Left renal cortex interstitium (tissue), 4 donors: ENCODE results near the gene CEP85L. TPM values are rescaled to one million over a fixed set of nuclear protein-coding genes. Genes with fewer than 3 reads are reported as not detected.

Experiments used
- DNase-seq, 4 donors: peaks; one replicate each; pipeline ENCODE4 v3.0.0-alpha.2; 2013; ENCODE audit warnings: low read depth in 4 of 4, low spot score in 2 of 4, missing footprints in 1 of 4
- polyA plus RNA-seq, 4 donors: library from polyadenylated mRNA; unstranded; fragments of 120-200 nt; gene quantifications; one replicate each; pipeline ENCODE4 v1.2.1, GENCODE V29; 2013; ENCODE audit not compliant: insufficient read length in 4 of 4

Gene CEP85L
- polyA plus RNA-seq, 4 donors = 6.5 to 8.6 (median 7.7) TPM

- no peak for DNase-seq
Observed at GRCh38 chr6:118630067-118630466, 21.3 kb downstream of the CEP85L start.

- DNase-seq = no peak
Observed at GRCh38 chr6:118627724-118628123, 23.7 kb downstream of the CEP85L start.

DNA sequence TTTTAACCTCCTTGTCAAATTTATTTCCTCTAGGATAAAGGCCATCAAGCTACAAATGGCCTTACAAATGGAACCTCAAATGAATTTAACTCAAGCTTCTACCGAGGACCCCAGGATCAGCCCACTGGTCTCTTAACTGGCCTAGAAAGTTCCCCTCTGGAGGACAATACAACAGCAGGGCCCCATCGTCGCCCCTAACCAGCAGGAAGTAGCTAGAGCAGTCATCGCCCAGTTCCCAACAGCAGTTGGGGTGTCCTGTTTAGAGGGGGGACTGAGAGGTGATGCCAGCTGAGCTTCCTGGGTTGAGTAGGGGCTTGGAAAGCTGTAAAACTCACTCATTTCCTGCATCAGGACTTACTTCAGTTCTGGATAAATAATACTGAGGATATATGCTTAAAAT lies 25.6 kb downstream of the CEP85L start:
- no peak for DNase-seq

DNA sequence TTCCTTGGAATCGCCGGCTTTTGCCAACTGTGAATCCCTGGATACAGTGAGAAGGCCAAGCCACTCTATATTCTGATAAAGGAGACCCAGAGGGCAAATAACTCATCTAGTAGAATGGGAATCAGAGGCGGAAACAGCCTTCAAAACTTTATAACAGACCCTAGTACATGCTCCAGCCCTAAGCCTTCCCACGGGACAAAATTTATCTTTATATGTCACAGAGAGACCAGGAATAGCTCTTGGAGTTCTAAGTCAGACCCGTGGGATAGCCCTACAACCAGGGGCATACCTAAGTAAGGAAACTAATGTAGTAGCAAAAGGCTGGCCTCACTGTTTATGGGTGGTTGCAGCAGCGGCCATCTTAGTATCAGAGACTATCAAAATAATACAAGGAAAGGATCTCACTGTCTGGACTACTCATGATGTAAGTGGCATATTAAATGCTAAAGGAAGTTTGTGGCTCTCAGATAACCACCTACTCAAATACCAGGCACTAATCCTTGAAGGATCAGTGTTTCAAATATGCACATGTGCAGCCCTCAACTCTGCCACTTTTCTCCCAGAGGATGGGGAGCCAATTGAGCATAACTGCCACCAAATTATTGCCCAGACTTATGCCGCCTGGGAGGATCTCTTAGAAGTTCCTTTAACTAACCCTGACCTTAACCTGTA lies 29.5 kb downstream of the CEP85L start:
- DNase-seq = no peak

GRCh38 chr6:118620202-118620601 lies 31.2 kb downstream of the CEP85L start:
- no peak for DNase-seq

DNA sequence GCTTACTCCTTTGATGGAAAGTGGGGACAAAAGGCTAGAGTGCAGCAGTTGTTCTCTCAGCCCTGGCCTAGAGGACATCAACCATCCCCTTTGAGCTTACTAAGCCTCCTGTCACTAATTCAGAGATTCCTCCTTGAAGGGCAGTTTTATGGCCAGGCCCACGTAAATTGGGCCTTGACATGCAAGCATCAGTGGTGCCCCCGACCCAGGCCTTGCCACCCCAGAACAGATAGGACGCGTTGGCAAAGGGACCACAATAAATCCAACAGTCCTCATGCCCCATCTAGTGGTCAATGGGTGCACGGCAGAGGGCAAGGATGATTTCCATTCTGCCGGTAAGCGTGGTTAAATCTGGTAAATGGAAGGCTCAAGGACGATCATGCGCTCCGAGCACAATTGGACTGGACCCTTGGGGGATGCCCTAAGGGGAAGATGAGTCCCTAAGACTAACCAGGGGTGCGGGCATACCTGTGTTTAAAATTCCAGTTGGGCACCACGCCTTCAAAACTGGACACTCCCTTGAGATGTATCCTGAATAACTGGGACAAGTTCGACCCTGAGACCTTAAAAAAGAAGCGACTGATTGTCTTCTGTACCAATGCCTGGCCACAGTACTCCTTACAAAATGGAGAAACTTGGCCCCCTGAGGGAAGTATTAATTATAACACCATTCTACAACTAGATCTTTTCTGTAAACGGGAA lies 32.6 kb downstream of the CEP85L start:
- peak in 1 of 4 donors; percentile 17 for DNase-seq

GRCh38 chr6:118617417-118617816 lies 34.0 kb downstream of the CEP85L start:
- DNase-seq = peak in 3 of 4 donors; percentile 55 to 66 (median 62)

DNA sequence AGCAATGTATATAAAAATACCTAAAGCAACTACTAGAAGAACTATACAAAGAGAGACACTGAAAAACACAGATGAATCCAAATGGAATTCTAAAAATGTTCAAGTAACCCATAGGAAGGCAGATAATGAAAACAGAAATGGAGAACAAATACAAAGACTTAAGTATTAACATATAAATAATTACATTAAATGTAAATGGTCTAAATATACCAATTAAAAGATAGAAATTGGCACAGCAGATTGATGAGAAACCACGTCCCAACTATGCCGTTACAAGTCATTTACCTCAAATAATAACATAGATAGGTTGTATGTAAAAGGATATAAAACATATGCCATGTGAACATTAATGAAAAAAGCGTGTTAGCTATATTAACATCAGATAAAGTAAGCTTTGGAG lies 40.1 kb downstream of the CEP85L start:
- DNase-seq = no peak

GRCh38 chr6:118606858-118607257 lies 44.5 kb downstream of the CEP85L start:
- no peak for DNase-seq

GRCh38 chr6:118606268-118606667 lies 45.1 kb downstream of the CEP85L start:
- no peak for DNase-seq

- no peak for DNase-seq
Observed at GRCh38 chr6:118603372-118603771, 48.0 kb downstream of the CEP85L start.

GRCh38 chr6:118602300-118602699 lies 49.1 kb downstream of the CEP85L start:
- DNase-seq = no peak

DNA sequence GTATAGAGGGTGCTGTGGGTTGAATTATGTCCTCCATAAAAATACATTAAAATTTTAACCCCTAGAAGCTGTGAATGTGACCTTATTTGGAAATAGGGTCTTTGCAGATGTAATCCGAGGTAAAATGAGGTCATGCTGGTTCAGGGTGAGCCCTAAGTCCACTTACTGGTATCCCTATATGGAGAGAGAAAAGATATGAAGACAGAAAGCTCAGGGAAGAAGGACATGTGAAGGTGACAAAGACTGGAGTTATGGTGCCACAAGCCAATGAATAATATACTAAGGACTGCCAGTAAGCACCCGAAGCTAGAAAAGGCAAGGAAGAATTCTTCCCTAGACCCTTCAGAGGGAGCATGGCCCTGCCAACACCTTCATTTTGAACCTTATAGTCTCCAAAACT lies 53.1 kb downstream of the CEP85L start:
- DNase-seq = no peak

- DNase-seq = no peak
Observed at GRCh38 chr6:118597636-118598035, 53.8 kb downstream of the CEP85L start.

DNA sequence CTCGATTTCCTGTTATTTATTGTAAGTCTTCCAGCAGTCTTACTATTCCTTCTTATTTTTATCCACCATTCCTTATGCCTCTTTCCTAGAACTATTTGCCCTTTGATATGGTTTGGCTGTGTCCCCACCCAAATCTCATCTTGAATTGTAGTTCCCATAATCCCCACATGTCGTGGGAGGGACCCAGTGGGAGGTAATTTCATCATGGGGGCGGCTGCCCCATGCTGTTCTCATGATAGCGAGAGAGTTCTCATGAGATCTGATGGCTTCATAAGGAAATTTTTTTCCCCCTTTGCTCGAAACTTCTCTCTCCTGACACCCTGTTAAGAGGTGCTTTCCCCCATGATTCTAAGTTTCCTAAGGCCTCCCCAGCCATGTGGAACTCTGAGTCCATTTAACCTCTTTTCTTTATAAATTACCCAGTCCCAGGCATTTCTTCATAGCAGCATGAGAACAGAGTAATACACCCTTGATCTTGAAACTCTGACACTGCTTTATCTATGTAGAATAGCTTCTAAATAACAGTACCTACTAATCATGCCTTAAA lies 54.5 kb downstream of the CEP85L start:
- DNase-seq = no peak

DNA sequence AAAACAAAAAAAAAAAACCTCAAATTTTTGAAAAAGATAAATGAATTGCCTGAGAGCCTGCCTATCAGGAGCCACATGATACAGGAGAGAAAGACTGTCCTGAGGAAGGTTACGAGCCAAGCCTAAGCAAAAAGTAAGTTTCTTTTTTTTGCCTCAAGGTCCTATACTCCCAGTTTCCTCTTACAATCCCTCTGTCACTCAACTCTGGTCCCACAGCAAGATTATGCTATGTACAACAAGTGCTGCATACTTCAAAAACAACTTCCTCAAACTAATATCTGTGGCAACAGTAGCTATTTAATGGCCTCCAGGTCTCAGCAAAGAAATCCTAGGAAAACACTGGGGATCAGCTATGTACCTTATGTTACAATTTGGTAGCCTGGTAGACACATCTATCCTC lies 56.5 kb downstream of the CEP85L start:
- DNase-seq = no peak

DNA sequence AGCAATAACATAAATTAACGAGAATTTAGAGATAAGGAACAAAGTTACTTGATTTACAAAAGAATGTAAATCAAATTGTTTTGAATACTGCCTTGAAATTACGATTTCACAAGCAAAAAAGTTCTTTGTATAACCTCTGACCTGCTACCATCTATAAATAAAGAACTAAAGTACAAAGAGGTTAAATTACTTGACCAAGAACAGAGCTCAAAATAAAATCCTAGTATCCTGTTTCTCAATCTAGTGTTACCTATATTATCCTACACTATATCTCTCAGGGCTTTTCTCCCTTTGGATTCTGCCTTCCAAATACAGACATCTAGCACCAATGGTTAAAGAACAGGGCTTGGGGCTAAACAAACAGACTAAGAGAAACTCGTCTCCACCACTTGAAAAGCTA lies 59.5 kb downstream of the CEP85L start:
- DNase-seq = no peak

DNA sequence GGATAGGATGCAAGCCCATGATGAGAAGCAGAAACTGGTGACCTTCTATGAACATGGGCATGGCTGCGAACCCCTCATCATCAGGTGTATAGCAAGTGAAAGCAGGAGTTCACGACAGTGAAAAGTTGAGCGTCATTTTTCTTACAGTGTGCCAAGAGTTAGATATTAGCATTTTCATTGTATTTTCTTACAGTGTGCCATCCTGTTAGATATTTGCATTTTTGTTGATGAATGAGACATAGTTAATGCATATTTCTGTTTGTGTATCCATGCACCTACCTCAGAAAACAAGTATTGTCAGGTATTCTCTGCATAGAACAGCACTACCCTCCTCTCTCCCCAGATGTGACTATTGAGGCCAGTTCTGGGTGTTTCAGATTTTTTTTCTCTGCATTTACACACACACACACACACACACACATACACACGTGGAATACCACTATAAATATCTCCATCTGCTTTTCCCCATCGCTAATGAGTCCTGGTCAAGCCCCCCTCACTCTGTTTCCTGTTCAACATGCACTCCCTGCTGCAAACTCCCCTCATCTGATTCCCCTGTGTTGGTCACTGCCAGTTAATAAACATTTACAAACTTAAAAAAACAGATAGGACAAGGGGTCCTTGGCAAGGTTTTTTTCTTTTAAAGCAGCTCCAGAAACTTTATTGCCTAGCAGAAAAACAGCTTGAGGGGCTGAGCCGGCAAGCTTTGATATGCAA lies 61.6 kb downstream of the CEP85L start:
- DNase-seq = no peak

- DNase-seq = no peak
Observed at GRCh38 chr6:118589186-118589585, 62.2 kb downstream of the CEP85L start.

DNA sequence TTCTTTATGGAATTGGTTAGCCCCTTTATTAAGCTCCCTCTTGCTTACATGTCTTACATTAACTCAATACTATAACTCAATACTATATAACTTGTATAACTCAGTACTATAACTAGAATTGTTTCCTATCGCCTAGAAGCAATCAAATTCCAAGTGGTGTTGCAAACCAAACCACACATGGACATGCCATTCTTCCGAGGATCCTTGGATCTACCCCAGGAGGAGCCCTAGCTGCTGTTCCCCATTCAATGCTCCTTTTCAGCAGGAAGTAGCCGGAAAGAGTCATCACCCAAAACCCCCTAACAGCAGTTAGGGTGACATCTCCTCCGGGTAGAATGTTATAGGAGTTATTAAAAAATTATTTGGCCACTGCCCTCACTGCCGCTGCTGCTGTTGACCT lies 62.8 kb downstream of the CEP85L start:
- DNase-seq = no peak

DNA sequence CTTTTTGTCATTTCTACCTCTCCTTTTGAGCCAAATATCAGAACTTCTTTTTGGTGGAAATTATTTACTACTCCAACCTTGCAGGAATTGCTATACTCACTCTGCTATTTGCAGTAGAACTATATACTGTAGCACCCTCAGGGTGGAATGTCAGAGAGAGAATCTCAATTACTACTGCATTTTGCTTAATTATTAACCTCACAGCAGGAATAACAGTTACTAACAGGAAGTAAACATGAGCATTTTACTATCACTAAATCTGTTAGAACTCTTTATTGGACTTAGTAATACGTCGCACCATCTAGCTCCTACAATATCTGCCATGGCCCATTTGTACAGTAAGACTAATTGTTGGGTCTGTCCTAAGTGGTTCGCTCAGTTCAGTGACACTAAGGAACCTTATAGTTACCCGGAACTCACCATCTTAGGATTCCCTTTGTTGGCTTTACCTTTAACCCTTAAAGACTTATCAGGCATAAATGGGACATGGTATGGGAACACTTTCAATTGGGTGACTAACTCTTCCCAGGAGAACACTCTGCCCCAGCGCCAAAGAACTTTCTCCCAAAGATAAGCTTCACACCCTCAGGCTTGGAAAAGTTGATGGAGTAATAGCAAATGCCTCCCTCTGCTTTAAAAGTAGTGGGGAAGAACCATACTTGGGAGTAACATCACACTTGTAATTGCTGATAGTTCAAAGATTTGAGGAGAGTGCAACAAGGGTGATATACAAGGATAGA lies 64.5 kb downstream of the CEP85L start:
- no peak for DNase-seq
